LHCN-M2 (cell line): ENCODE results near the gene NMB. TPM values are rescaled to one million over a fixed set of nuclear protein-coding genes. Genes with fewer than 3 reads are reported as not detected.

ENCODE experiments used
- DNase-seq: peaks from one replicate; pipeline ENCODE4 v3.0.0-alpha.2; 2012; ENCODE audit warnings: low read depth
- total RNA-seq: library from RNA; depleted of rRNA; stranded (reverse); fragments of >200 nt; gene quantifications from 2 replicates; pipeline ENCODE4 v1.2.3, GENCODE V29; 2014; rRNA removed

Gene NMB
- total RNA-seq, 1 experiment from 2014 or later, result 4.0 TPM

DNA sequence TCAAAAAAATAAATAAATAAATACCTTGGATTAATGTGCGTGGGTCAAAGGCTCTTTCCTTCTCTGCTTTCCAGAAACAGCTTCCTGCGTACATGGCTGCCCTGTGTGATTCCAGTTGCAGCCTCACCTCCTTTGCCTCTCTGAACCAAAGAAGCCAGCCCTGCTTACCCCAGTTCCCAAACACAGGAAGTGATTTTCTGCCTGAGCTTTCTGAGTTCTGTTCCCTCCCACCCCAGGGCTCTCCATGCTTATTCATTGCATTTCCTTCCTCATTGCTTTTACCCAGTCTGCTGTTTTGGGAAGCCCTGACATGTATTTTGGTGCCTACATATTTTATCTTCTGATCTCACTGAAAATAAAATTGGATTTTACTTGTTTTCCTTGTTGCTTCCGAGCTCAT lies 41.8 kb downstream of the NMB start:
- DNase-seq, result no peak

DNA sequence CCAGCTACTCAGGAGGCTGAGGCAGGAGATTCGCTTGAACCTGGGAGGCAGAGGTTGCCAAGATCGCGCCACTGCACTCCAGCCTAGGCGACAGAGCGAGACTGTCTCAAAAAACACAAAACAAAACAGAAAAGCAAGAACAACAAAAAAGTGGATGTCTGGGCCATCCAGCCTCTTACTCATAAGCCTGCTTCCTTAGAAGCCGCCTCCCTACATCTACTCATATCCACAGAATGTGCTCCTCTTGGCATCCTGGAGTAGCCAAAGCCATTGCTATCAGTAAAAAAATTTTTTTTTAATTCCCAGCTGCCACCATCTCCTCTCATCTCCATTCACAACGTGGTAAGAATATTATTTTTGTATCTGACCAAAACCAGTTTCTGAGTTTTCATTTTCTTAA lies 46.4 kb downstream of the NMB start:
- DNase-seq, result peak; percentile 15

DNA sequence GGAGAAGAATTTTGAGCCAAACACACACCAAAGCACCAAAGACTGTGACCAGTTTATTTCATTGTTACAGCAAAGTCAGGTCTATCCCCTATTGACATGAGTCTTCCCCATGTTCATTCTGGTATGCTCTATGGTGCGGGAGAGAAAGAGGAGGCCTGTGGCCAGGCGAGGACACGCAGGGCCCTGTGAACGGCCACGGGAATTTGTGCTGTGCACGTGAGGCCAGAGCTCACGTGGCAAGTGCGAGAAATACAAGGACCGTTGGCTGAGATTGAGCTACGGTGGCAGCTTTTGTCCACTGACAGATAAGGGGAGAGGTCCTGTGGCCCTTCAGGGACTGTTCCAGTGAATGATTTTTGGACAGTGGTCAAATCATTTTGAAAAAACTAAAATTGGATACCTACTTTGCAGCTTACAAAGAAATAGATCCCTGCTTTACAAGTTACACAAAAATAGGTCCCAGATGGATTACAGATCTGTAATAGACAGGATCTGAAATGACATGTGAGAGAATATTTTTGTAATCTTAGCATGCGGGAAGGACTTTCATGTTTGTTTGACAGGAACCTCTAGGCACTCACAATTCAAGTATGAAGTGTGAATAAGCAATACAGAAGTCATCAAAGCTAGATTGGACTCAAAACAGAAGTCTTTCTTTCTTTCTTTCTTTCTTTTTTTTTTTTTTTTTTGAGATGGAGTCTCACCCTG lies 48.0 kb downstream of the NMB start:
- no peak for DNase-seq

DNA sequence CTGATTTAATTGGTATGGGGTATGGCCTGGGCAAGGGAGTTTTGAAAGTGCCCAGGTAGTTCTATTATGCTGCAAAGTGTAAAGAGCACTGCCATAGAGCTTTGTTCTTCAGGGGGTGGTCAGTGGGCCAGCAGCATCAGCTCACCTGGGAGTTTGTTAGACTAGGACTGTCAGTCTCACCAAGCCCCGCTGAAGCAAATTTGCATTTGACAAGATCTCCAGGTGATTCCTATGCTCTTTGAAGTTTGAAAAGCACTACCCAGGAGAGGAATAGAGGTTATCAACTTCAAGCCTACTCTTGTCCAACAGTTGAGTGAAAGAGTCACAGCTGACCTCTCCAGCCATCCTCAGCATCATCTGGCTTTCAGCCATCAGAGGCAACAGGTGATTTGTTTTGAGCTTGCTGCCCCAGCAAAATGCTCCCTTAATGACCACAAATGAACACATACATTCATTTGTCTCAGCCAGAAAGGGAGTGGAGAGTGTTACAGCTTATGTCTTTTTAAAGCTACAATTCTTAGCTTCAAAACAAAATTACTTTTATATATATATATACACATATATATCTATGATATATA lies 49.2 kb downstream of the NMB start:
- no peak for DNase-seq

DNA sequence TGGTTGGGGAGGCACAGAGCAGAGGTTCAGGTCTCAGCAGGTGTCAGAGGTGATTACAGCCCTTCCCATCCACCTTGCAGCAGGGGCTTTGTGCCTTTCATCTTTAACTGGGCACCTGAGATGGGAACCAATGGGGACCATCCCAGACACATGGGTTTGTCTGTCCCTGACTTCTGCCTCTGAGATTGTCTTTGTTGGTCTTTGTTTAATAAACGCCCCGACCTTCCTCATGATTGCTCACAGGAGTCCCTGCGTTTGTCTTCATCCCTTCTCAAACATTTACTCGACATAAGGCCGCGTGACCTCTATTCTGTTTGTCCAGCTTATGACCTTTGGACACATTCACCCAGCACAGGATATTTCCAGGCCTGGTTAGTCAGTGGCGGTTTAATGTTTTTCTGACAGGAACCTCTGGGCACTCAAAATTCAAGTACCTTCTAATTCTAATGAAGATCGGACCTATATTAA lies 51.3 kb downstream of the NMB start:
- no peak for DNase-seq

DNA sequence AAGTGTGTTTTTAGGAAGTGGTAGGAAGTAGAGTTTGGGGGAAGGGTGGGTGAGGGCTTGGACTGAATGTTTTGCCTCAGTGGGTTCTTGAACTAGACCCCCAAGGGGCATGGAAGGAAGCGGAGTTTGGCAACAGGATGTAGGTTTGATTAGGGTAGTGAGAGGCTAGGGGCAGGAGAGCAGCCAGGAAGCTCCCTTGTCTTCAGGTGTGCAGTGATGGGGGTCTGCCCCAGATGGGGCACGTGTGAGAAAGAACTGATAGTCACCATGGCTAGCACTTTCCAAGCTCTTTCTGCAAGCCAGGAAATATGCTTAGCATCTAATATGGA lies 52.5 kb downstream of the NMB start:
- no peak for DNase-seq

Other genes starting within 250 kb of the NMB start
- gene ZSCAN2, start 57.2 kb downstream of the NMB start, total RNA-seq, result 10.3 and 17.5 TPM in 2 replicates
- gene WDR73, start 3.9 kb downstream of the NMB start, total RNA-seq, result 15.5 and 17.3 TPM in 2 replicates
- 215 and 239 TPM in 2 replicates for gene SEC11A, start 57.9 kb upstream of the NMB start, total RNA-seq
- 9.2 and 12.2 TPM in 2 replicates for gene ZNF592, start 90.4 kb upstream of the NMB start, total RNA-seq
- 33.5 and 37.4 TPM in 2 replicates for gene ALPK3, start 159.2 kb upstream of the NMB start, total RNA-seq
- gene SLC28A1, start 226.5 kb upstream of the NMB start, total RNA-seq, result not detected in 2 replicates